Measurements from ENCODE around the gene HYDIN.
A peak's percentile ranks its signal among the peaks of the same experiment; 100 is the strongest.
"Not testable (repeated sequence)": the region's sequence is repeated elsewhere in the genome, so short reads cannot be mapped to it uniquely, and the experiment has no call there.

The HYDIN gene

GRCh38 chr16:70884652-70885051, 345.9 kb downstream of the HYDIN start:
- not testable (repeated sequence) for DNase-seq (ENCODE audit: low read depth)

GRCh38 chr16:70882311-70882710, 348.2 kb downstream of the HYDIN start:
- DNase-seq (ENCODE audit: low read depth); H3K4me3 ChIP-seq (ENCODE audit: low read depth, low read length): not testable (repeated sequence)

More at GRCh38 chr16:70884652-70885051, 345.9 kb downstream of the HYDIN start:
- H3K4me3 ChIP-seq (ENCODE audit: low read depth, low read length): not testable (repeated sequence)

GRCh38 chr16:70877895-70878294, 352.6 kb downstream of the HYDIN start:
- DNase-seq (ENCODE audit: low read depth): peak; percentile 4
- H3K4me3 ChIP-seq (ENCODE audit: low read depth, low read length): not testable (repeated sequence)

- DNase-seq (ENCODE audit: low read depth); H3K4me3 ChIP-seq (ENCODE audit: low read depth, low read length): not testable (repeated sequence)
Observed at GRCh38 chr16:70876442-70876841, 354.1 kb downstream of the HYDIN start.

- H3K4me3 ChIP-seq (ENCODE audit: low read depth, low read length); DNase-seq (ENCODE audit: low read depth): not testable (repeated sequence)
Observed at GRCh38 chr16:70864698-70865097, 365.8 kb downstream of the HYDIN start.

- H3K4me3 ChIP-seq (ENCODE audit: low read depth, low read length); DNase-seq (ENCODE audit: low read depth): not testable (repeated sequence)
Observed at GRCh38 chr16:70861996-70862395, 368.5 kb downstream of the HYDIN start.

- peak; percentile 18 for DNase-seq (ENCODE audit: low read depth)
Observed at GRCh38 chr16:70851299-70851698, 379.2 kb downstream of the HYDIN start.

GRCh38 chr16:70823498-70824118, 406.9 kb downstream of the HYDIN start:
- not testable (repeated sequence) for DNase-seq (ENCODE audit: low read depth); H3K4me3 ChIP-seq (ENCODE audit: low read depth, low read length)

More at GRCh38 chr16:70851299-70851698, 379.2 kb downstream of the HYDIN start:
- not testable (repeated sequence) for H3K4me3 ChIP-seq (ENCODE audit: low read depth, low read length)

GRCh38 chr16:70822734-70823133, 407.8 kb downstream of the HYDIN start:
- not testable (repeated sequence) for DNase-seq (ENCODE audit: low read depth); H3K4me3 ChIP-seq (ENCODE audit: low read depth, low read length)

- not testable (repeated sequence) for DNase-seq (ENCODE audit: low read depth)
Observed at GRCh38 chr16:70818088-70818487, 412.4 kb downstream of the HYDIN start.

GRCh38 chr16:70809392-70810060, 421.0 kb downstream of the HYDIN start:
- no peak for DNase-seq (ENCODE audit: low read depth)
- no peak overlapping the region for H3K4me3 ChIP-seq (ENCODE audit: low read depth, low read length)
- TF ChIP-seq CTCF (conservative IDR thresholded peaks at IDR 0.05; ENCODE audit: low read depth, low read length): no peak

More at GRCh38 chr16:70818088-70818487, 412.4 kb downstream of the HYDIN start:
- H3K4me3 ChIP-seq (ENCODE audit: low read depth, low read length): not testable (repeated sequence)

- DNase-seq (ENCODE audit: low read depth): no peak
- peak; percentile 48 for TF ChIP-seq CTCF (conservative IDR thresholded peaks at IDR 0.05; ENCODE audit: low read depth, low read length)
Observed at GRCh38 chr16:70808371-70808770, 422.2 kb downstream of the HYDIN start.

More at GRCh38 chr16:70808371-70808770, 422.2 kb downstream of the HYDIN start:
- H3K4me3 ChIP-seq (ENCODE audit: low read depth, low read length): no peak overlapping the region

Data from choroid plexus epithelial cell (primary cell).